Neural progenitor cell (in vitro differentiated cells): ENCODE data around the gene SMIM28. TPM values are rescaled to one million over a fixed set of nuclear protein-coding genes. Genes with fewer than 3 reads are reported as not detected.

ENCODE experiments used
- DNase-seq: peaks from one replicate; pipeline ENCODE4 v3.0.0-alpha.2; 2016; ENCODE audit warnings: low spot score
- H2AFZ ChIP-seq: fragments of 200-600 bp; sonication (generic); replicated peaks from 2 replicates; pipeline ENCODE4 v1.6.1; 2016; ENCODE audit warnings: antibody characterized with exemption
- H3F3A ChIP-seq: fragments of 200-600 bp; sonication (generic); 2 replicates; pipeline ENCODE4 v1.6.1; 2016; ENCODE audit warnings: antibody characterized with exemption, low read depth
- H3K27ac ChIP-seq: fragments of 200-600 bp; sonication (generic); 2 replicates; pipeline ENCODE4 v1.5.1; 2016; ENCODE audit warnings: mild to moderate bottlenecking
- H3K27me3 ChIP-seq: fragments of 200-600 bp; sonication (generic); 2 replicates; pipeline ENCODE4 v1.6.1; 2016; ENCODE audit warnings: mild to moderate bottlenecking, moderate library complexity
- H3K36me3 ChIP-seq: fragments of 200-600 bp; sonication (generic); 2 replicates; pipeline ENCODE4 v1.5.1; 2016
- H3K4me1 ChIP-seq: fragments of 200-600 bp; sonication (generic); 2 replicates; pipeline ENCODE4 v1.6.1; 2016; ENCODE audit warnings: mixed run types
- H3K4me2 ChIP-seq: fragments of 200-600 bp; sonication (generic); 2 replicates; pipeline ENCODE4 v1.6.1; 2016
- H3K4me3 ChIP-seq: fragments of 200-600 bp; sonication (generic); 2 replicates; pipeline ENCODE4 v1.5.1; 2016
- H3K79me2 ChIP-seq: fragments of 200-600 bp; sonication (generic); 2 replicates; pipeline ENCODE4 v1.6.1; 2016; ENCODE audit warnings: low read depth
- H3K9ac ChIP-seq: fragments of 200-600 bp; sonication (generic); 2 replicates; pipeline ENCODE4 v1.6.1; 2016
- H3K9me3 ChIP-seq: fragments of 200-600 bp; sonication (generic); 2 replicates; pipeline ENCODE4 v1.5.1; 2016; ENCODE audit warnings: low read depth
- H4K20me1 ChIP-seq: fragments of 200-600 bp; sonication (generic); 2 replicates; pipeline ENCODE4 v1.6.1; 2016; ENCODE audit warnings: low read depth
- H3K27ac Mint-ChIP-seq: 3 replicates; pipeline ENCODE4 v1.8.0; 2021; ENCODE audit warnings: mixed read lengths
- H3K27me3 Mint-ChIP-seq: 2 replicates; pipeline ENCODE4 v1.8.0; 2022; ENCODE audit warnings: low read depth, mild to moderate bottlenecking, inconsistent platforms, moderate library complexity, mixed read lengths; ENCODE audit not compliant: insufficient read depth
- H3K36me3 Mint-ChIP-seq: 3 replicates; pipeline ENCODE4 v1.8.0; 2021; ENCODE audit warnings: mixed read lengths
- H3K4me1 Mint-ChIP-seq: 3 replicates; pipeline ENCODE4 v1.8.0; 2021; ENCODE audit warnings: mixed read lengths
- H3K4me3 Mint-ChIP-seq: 3 replicates; pipeline ENCODE4 v1.8.0; 2021; ENCODE audit warnings: mild to moderate bottlenecking, moderate library complexity, mixed read lengths
- H3K9me3 Mint-ChIP-seq: 3 replicates; pipeline ENCODE4 v1.8.0; 2020; ENCODE audit warnings: mixed read lengths
- EZH2 ChIP-seq: fragments of 200-600 bp; sonication (generic); IDR thresholded peaks from 2 replicates; pipeline ENCODE4 v1.6.1; 2017; ENCODE audit warnings: antibody characterized with exemption, mild to moderate bottlenecking, moderate library complexity
- EZH2phosphoT487 ChIP-seq: fragments of 200-600 bp; sonication (generic); IDR thresholded peaks from 2 replicates; pipeline ENCODE4 v1.6.1; 2017; ENCODE audit warnings: antibody characterized with exemption
- total RNA-seq: library from RNA; depleted of rRNA; stranded (reverse); fragments of >200 nt; gene quantifications from 2 replicates; pipeline ENCODE4 v1.2.3, GENCODE V29; 2015; ENCODE audit warnings: low replicate concordance
- TF ChIP-seq, protein P1 (sequence below): fragments of 200-600 bp; sonication (generic); IDR thresholded peaks from 2 replicates; pipeline ENCODE4 v1.5.1; 2017; ENCODE audit warnings: antibody characterized with exemption, mild to moderate bottlenecking

SMIM28 gene
- total RNA-seq, 1 donor from 2014 or later = not detected

- H3K27ac Mint-ChIP-seq = no peak overlapping the region
- TF ChIP-seq, protein P1, sequence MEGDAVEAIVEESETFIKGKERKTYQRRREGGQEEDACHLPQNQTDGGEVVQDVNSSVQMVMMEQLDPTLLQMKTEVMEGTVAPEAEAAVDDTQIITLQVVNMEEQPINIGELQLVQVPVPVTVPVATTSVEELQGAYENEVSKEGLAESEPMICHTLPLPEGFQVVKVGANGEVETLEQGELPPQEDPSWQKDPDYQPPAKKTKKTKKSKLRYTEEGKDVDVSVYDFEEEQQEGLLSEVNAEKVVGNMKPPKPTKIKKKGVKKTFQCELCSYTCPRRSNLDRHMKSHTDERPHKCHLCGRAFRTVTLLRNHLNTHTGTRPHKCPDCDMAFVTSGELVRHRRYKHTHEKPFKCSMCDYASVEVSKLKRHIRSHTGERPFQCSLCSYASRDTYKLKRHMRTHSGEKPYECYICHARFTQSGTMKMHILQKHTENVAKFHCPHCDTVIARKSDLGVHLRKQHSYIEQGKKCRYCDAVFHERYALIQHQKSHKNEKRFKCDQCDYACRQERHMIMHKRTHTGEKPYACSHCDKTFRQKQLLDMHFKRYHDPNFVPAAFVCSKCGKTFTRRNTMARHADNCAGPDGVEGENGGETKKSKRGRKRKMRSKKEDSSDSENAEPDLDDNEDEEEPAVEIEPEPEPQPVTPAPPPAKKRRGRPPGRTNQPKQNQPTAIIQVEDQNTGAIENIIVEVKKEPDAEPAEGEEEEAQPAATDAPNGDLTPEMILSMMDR = no peak
- TF ChIP-seq EZH2 (no peak), EZH2phosphoT487 (no peak)
- no peak overlapping the region for H2AFZ ChIP-seq
Observed at GRCh38 chr6:138401960-138402837, 24.5 kb downstream of the SMIM28 start.

DNA sequence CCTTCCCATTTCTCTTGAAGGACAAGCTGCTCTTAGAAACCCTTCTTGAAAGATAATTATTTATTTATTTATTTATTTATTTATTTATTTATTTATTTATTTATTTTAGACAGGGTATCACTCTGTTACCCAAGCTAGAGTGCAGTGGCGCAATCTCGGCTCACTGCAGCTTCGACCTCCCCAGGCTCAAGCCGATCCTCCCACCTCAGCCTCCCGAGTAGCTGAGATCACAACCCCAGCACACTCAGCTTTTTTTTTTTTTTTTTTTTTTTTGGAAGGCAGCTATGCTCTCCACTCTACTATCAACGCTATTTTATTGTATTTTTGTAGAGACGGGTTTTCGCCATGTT lies 25.1 kb downstream of the SMIM28 start:
- no peak overlapping the region for H2AFZ ChIP-seq
- H3K4me1 ChIP-seq = no peaks in the 10 kb centered on the region
- no peaks in the 10 kb centered on the region for H3K9me3 ChIP-seq
- H4K20me1 ChIP-seq = no peaks in the 10 kb centered on the region
- Mint-ChIP-seq H3K36me3 (peaks cover 9% of the 10 kb centered on the region), H3K4me3 (peak overlapping the region; percentile 87), H3K4me1 (peaks cover 8% of the 10 kb centered on the region), H3K9me3 (no peaks in the 10 kb centered on the region), H3K27me3 (no peaks in the 10 kb centered on the region), H3K27ac (no peak overlapping the region)
- TF ChIP-seq EZH2phosphoT487 (no peak), EZH2 (no peak)
- TF ChIP-seq, protein P1 = no peak
- no peak overlapping the region for H3K27ac ChIP-seq
- H3K27me3 ChIP-seq = no peaks in the 10 kb centered on the region
- H3K4me3 ChIP-seq = no peak overlapping the region
- H3F3A ChIP-seq = no peaks in the 10 kb centered on the region
- DNase-seq = no peak
- H3K36me3 ChIP-seq = no peaks in the 10 kb centered on the region
- no peak overlapping the region for H3K9ac ChIP-seq
- peaks cover 9% of the 10 kb centered on the region for H3K79me2 ChIP-seq
- no peak overlapping the region for H3K4me2 ChIP-seq

More at GRCh38 chr6:138401960-138402837, 24.5 kb downstream of the SMIM28 start:
- Histone ChIP-seq H4K20me1 (no peaks in the 10 kb centered on the region), H3K9ac (no peak overlapping the region), H3K27ac (no peak overlapping the region), H3K79me2 (peaks cover 9% of the 10 kb centered on the region), H3F3A (no peaks in the 10 kb centered on the region), H3K4me2 (no peak overlapping the region), H3K4me1 (no peaks in the 10 kb centered on the region), H3K9me3 (no peaks in the 10 kb centered on the region), H3K4me3 (no peak overlapping the region), H3K36me3 (no peaks in the 10 kb centered on the region), H3K27me3 (no peaks in the 10 kb centered on the region)
- H3K4me3 Mint-ChIP-seq = peak overlapping the region; percentile 46
- DNase-seq = no peak
- H3K27me3 Mint-ChIP-seq = no peaks in the 10 kb centered on the region
- H3K9me3 Mint-ChIP-seq = no peaks in the 10 kb centered on the region
- peaks cover 9% of the 10 kb centered on the region for H3K36me3 Mint-ChIP-seq
- peaks cover 8% of the 10 kb centered on the region for H3K4me1 Mint-ChIP-seq

DNA sequence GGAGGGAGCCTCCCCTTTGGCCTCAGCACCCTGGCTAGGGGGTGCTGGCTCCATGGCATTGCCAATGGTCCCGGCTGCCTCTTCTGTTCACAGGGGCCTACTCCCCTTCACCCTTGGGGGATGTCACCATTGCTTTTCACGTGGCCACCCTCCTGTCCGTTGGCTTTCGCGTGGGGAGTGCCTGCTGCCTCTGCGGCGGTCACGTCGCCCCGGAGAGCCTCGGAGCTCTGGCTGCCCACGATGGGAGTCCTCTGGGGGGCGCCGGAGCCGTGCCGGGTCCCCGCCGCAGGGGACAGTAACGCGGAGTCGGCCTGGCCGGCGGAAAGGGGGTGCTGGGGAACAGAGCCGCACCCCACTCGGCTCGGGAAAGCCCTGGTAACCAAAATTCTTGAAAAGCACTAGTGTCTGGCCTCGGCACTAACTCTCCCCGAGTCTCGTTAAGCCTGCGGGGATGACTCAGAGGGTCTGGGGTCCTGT lies 25.7 kb downstream of the SMIM28 start:
- H4K20me1 ChIP-seq = no peaks in the 10 kb centered on the region
- peak; percentile 47 for DNase-seq
- no peak overlapping the region for H3K27ac ChIP-seq
- peak overlapping the region; percentile 48 for H3K9ac ChIP-seq
- peak overlapping the region; percentile 75 for H2AFZ ChIP-seq
- H3K4me2 ChIP-seq = peak overlapping the region; percentile 86
- Mint-ChIP-seq H3K4me3 (peak overlapping the region; percentile 87), H3K4me1 (peaks cover 8% of the 10 kb centered on the region), H3K27ac (peak overlapping the region; percentile 82), H3K36me3 (peaks cover 11% of the 10 kb centered on the region), H3K9me3 (no peaks in the 10 kb centered on the region), H3K27me3 (no peaks in the 10 kb centered on the region)
- H3K4me1 ChIP-seq = no peaks in the 10 kb centered on the region
- peak overlapping the region; percentile 76 for H3K4me3 ChIP-seq
- TF ChIP-seq, protein P1 = peak; percentile 31
- no peak for TF ChIP-seq EZH2
- no peaks in the 10 kb centered on the region for H3F3A ChIP-seq
- H3K36me3 ChIP-seq = no peaks in the 10 kb centered on the region
- H3K9me3 ChIP-seq = no peaks in the 10 kb centered on the region
- no peaks in the 10 kb centered on the region for H3K27me3 ChIP-seq
- H3K79me2 ChIP-seq = peaks cover 9% of the 10 kb centered on the region
